T-cell (primary cell): ENCODE measurements around the gene RCN2. TPM values are rescaled to one million over a fixed set of nuclear protein-coding genes. Genes with fewer than 3 reads are reported as not detected.
A peak's percentile ranks its signal among the peaks of the same experiment; 100 is the strongest.

Source experiments
- ATAC-seq, 4 experiments: fragments of 200-7000 bp in 3 of 4; fragments of 150-1000 bp in 1 of 4; cut with Tn5 transposase; replicated peaks in 1 of 4; 1 replicate in 3 of 4; 2 replicates in 1 of 4; pipeline ENCODE4 v1.10.0; 2021; ENCODE audit warnings: moderate library complexity in 3 of 4, mild to moderate bottlenecking in 2 of 4, moderate number of reproducible peaks in 1 of 4
- CTCF ChIA-PET, 2 donors: fragments of 300-600 bp; sonication (Branson Sonifier 250); formaldehyde crosslinking; loops; one replicate each; lab custom pipeline; 2022; ENCODE audit warnings: antibody characterized with exemption in 2 of 2; lab: Charles Lee
- POLR2A ChIA-PET, 2 donors: fragments of 300-600 bp; sonication (Branson Sonifier 250); formaldehyde crosslinking; loops; one replicate each; lab custom pipeline; 2022; ENCODE audit warnings: antibody characterized with exemption in 2 of 2; lab: Charles Lee
- DNase-seq, 35 experiments: peaks; one replicate each; pipeline versions ENCODE4 v3.0.0 to v3.0.0-alpha.2; 2013 to 2023
- H3K27ac ChIP-seq: one replicate; pipeline ENCODE4 v1.5.1; 2013; ENCODE audit warnings: low read length
- H3K27me3 ChIP-seq, 2 experiments: replicated peaks in 1 of 2; 1 replicate in 1 of 2; 2 replicates in 1 of 2; pipeline versions ENCODE4 v1.6.1 to v1.7.0; 2013; ENCODE audit warnings: low read length in 1 of 2, mixed read lengths in 1 of 2; ENCODE audit not compliant: control insufficient read depth in 2 of 2, insufficient read depth in 2 of 2; ENCODE audit errors: extremely low read depth in 1 of 2
- H3K36me3 ChIP-seq, 2 donors: 1 replicate in 1 of 2; 2 replicates in 1 of 2; pipeline versions ENCODE4 v1.6.1 to v1.7.0; 2013; ENCODE audit warnings: low read length in 1 of 2; ENCODE audit not compliant: control insufficient read depth in 2 of 2, insufficient read depth in 1 of 2; ENCODE audit errors: extremely low read depth in 1 of 2
- H3K4me1 ChIP-seq, 2 experiments: 1 replicate in 1 of 2; 2 replicates in 1 of 2; pipeline versions ENCODE4 v1.6.1 to v1.7.0; 2013; ENCODE audit warnings: low read length in 2 of 2, mixed read lengths in 1 of 2; ENCODE audit not compliant: insufficient read depth in 2 of 2, control insufficient read depth in 1 of 2; ENCODE audit errors: extremely low read depth in 1 of 2
- H3K4me3 ChIP-seq, 2 donors: 1 replicate in 1 of 2; 2 replicates in 1 of 2; pipeline versions ENCODE4 v1.5.1 to v1.7.0; 2013; ENCODE audit warnings: mild to moderate bottlenecking in 2 of 2, low read length in 1 of 2, moderate library complexity in 1 of 2; ENCODE audit not compliant: control insufficient read depth in 1 of 2; ENCODE audit errors: extremely low read depth in 1 of 2
- H3K9me3 ChIP-seq: 2 replicates; pipeline ENCODE4 v1.7.0; 2013
- H3K27ac Mint-ChIP-seq, 2 donors: one replicate each; pipeline ENCODE4 v1.8.0; 2020 to 2021; ENCODE audit warnings: mild to moderate bottlenecking in 2 of 2, mixed read lengths in 2 of 2
- H3K27me3 Mint-ChIP-seq, 2 donors: one replicate each; pipeline ENCODE4 v1.8.0; 2021 to 2022; ENCODE audit warnings: mixed read lengths in 2 of 2
- H3K36me3 Mint-ChIP-seq: one replicate; pipeline ENCODE4 v1.8.0; 2021; ENCODE audit warnings: mixed read lengths
- H3K4me1 Mint-ChIP-seq, 3 donors: one replicate each; pipeline ENCODE4 v1.8.0; 2020 to 2022; ENCODE audit warnings: mixed read lengths in 3 of 3, mild to moderate bottlenecking in 1 of 3
- H3K4me3 Mint-ChIP-seq, 3 donors: one replicate each; pipeline ENCODE4 v1.8.0; 2020 to 2022; ENCODE audit warnings: mild to moderate bottlenecking in 3 of 3, mixed read lengths in 3 of 3, moderate library complexity in 3 of 3
- H3K9me3 Mint-ChIP-seq, 3 donors: one replicate each; pipeline ENCODE4 v1.8.0; 2020 to 2022; ENCODE audit warnings: mixed read lengths in 3 of 3
- WGBS: methylation state at CpG from one replicate; pipeline ENCODE4 v1.1.5; 2013; ENCODE audit warnings: missing lambda C conversion rate; ENCODE audit not compliant: insufficient coverage; 5-methylcytosine and 5-hydroxymethylcytosine counted together
- total RNA-seq, 35 experiments: library from RNA in 6 of 35; stranded (reverse) in 6 of 35; fragments of 120-200 nt in 1 of 35; gene quantifications; one replicate each; pipeline versions ENCODE4 v1.2.1 to v1.2.4 and lab custom pipeline; 2013 to 2026

The RCN2 gene
- total RNA-seq, 5 donors from 2014 or later (not counting 1 experiment from before 2014, with no cell fraction given), result 20.5 to 26.7 (median 23.7) TPM

DNA sequence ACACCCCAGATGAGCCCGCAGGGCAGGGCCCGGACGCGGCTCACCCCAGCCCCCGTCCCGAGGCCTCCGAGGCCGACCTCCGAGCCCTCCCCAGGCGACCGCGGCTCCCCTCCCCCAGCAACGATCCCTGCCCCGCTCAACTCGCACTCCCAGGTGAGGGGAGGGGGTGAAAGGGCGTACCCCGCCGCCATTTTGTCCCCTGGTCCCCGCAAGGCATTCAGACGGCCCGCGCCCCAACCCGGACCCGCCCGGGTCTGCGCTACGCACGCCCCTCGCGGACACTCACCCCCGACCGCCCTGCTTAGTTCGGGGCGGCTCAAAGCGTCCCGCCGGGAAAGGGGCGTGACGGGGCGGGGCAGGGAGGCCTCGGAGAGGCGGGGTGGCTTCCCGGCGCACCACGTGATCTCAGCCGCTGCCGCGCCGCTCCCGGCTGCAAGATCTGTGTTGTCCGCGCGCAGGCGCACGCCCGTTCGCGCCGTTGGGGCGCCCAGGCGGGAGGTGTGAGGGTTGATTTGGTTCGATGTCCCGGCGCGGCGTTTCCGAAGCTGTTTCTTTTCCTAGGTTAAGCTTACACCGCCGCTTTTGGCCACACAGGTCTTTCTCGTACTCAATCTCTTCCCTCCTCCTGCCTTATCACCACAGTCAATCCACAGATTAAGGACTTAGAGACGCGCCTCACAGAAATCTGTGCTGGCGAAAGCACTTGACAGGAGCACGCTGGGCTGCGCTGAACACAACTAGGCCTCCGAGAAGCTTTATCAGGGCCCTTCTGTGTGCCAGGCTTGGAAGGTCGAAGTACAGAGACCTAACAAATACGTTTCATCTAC lies 26.3 kb upstream of the RCN2 start, which contains the start of gene SCAPER:
TSS of gene SCAPER (minus strand) at position 328 of the 827 bp plus-strand sequence. CDS start 21,523 bp downstream, outside the sequence.
- no peaks in the 10 kb centered on the region for H3K9me3 ChIP-seq
- 1% methylated on average over 52 of the region's 78 CpGs for WGBS
- peak within 1 kb of the TSS; percentile 77 for H3K27ac ChIP-seq
- ChIA-PET POLR2A (no interaction called here), CTCF (interaction anchor here in 1 of 2 donors (1.4 kb wide), 1 partner anchor 30 kb away, joined by 3 read pairs; no protein-coding TSS in a partner anchor)
- Mint-ChIP-seq H3K9me3 (no peaks in the 10 kb centered on the region), H3K27me3 (no peaks in the 10 kb centered on the region), H3K36me3 (peaks cover 4% of the 10 kb centered on the region), H3K27ac (peak within 1 kb of the TSS; percentile 88 to 96), H3K4me1 (peaks cover 33 to 41% (median 37%) of the 10 kb centered on the region in 3 donors), H3K4me3 (peak within 1 kb of the TSS; percentile 90 to 93 (median 91))
- ATAC-seq, result peak; percentile 92 to 94 (median 92)
- no peaks in the 10 kb centered on the region for H3K27me3 ChIP-seq
- no peaks in the 10 kb centered on the region for H3K36me3 ChIP-seq
- peak; percentile 81 to 93 (median 87) for DNase-seq
- peak within 1 kb of the TSS; percentile 93 to 94 for H3K4me3 ChIP-seq
- peaks cover 15 to 18% of the 10 kb centered on the region in 2 experiments for H3K4me1 ChIP-seq

DNA sequence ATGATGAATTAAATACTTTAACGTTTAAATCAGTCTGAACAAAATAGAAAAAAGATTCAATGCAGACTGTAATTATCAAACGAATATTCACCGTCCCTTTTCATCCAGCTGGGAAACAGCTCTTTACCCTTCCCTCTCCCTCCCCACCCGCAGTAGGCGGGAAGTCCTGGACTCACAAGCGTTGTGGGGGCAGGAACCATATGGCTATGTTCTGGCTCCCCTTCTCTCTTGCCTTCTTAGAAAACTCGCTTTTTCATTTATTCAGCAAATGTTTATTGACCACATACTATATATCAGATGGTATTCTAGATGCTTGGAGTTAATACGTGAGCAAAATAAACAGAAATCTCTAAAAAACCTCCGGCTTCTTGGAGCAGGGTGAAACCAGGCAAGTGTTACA lies 25.7 kb upstream of the RCN2 start:
- Mint-ChIP-seq H3K9me3 (no peaks in the 10 kb centered on the region), H3K27ac (peak overlapping the region; percentile 86 to 96), H3K4me1 (peaks cover 29 to 38% (median 37%) of the 10 kb centered on the region in 3 donors), H3K36me3 (peaks cover 4% of the 10 kb centered on the region), H3K4me3 (peak overlapping the region; percentile 90 to 93 (median 91)), H3K27me3 (no peaks in the 10 kb centered on the region)
- DNase-seq (no peak), ATAC-seq (no peak)
- H3K4me3 ChIP-seq, result peak overlapping the region; percentile 60 to 93
- H3K9me3 ChIP-seq, result no peaks in the 10 kb centered on the region
- CTCF ChIA-PET, result interaction anchor here in 1 of 2 donors (1.4 kb wide), 1 partner anchor 29 kb away, joined by 3 read pairs; no protein-coding TSS in a partner anchor
- POLR2A ChIA-PET, result no interaction called here
- H3K4me1 ChIP-seq, result peaks cover 15 to 18% of the 10 kb centered on the region in 2 experiments
- H3K27me3 ChIP-seq, result no peaks in the 10 kb centered on the region
- 100% methylated on average over 1 of the region's 9 CpGs for WGBS
- H3K27ac ChIP-seq, result peak overlapping the region; percentile 76
- no peaks in the 10 kb centered on the region for H3K36me3 ChIP-seq

DNA sequence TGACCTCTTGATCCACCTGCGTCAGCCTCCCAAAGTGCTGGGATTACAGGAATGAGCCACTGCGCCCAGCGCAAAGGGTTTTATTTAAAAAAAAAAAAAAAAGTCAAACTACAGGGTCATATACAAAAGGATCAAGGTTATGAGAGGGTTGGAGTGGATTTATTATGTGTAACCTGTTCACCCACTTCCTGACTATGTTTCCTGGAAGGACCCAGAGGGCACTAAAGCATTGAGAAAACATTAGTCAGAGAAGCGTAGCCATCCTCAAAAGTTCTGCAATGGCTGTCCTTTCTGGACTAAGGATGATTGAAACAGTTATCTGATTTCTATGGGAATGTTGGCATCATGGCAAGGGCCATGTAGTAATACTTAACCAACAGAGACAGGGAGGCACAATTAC lies 19.1 kb upstream of the RCN2 start:
- ChIA-PET POLR2A (interaction anchor here in 1 of 2 donors (0.6 kb wide), 1 partner anchor 536 kb away, joined by 4 read pairs; no protein-coding TSS in a partner anchor), CTCF (no interaction called here)
- Histone ChIP-seq H3K9me3 (no peaks in the 10 kb centered on the region), H3K4me3 (no peak overlapping the region), H3K4me1 (no peaks in the 10 kb centered on the region), H3K36me3 (no peaks in the 10 kb centered on the region), H3K27ac (no peak overlapping the region), H3K27me3 (peaks cover 0 to 10% of the 10 kb centered on the region in 2 experiments)
- WGBS, result no CpG with 5 or more reads among the region's 4 CpGs
- peaks cover 0 to 2% of the 10 kb centered on the region in 2 donors for H3K27me3 Mint-ChIP-seq
- DNase-seq (no peak), ATAC-seq (no peak)
- peaks cover 0 to 3% (median 0%) of the 10 kb centered on the region in 3 donors for H3K4me1 Mint-ChIP-seq
- H3K27ac Mint-ChIP-seq, result no peak overlapping the region
- no peaks in the 10 kb centered on the region for H3K9me3 Mint-ChIP-seq
- no peak overlapping the region for H3K4me3 Mint-ChIP-seq
- no peaks in the 10 kb centered on the region for H3K36me3 Mint-ChIP-seq

DNA sequence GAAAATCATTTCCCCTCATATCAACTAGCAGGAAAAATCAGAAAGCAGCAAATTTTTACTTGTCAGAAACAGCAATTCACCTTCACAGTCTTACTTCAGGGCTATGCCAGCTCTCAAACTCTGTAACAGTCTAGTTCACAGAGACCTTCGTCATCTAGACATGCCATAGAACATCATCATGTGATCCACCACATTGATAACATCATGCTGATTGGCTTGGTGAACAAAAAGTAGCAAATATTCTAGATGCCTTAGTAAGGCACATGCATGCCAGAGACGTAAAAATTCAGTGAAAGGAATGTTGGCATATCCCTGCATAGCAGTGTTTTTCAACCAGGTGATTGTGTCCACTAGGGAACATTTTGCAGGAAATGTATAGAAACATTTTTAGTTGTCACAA lies 17.8 kb upstream of the RCN2 start:
- 83% methylated on average over 1 of the region's 2 CpGs for WGBS

DNA sequence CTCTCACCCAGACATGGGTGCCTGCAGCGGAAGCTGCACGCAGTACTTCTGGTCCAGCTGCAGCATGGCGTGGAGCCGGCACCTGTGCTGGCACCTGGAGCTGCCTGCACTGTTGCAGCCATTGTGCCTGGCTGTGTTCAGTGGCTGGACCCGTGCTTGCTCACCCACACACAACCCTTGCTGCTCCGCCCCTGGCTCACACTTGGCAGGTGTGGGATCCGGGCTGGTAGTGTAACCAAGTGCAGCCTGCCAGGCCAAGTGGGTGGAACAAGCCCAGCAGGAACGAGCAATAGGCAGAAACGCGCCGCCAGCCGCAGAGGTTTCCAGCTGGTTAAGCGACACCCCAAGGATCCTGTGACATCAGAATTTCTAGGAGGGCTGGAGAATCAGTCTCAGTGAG lies 15.2 kb upstream of the RCN2 start:
- no peaks in the 10 kb centered on the region for H3K9me3 Mint-ChIP-seq
- ChIA-PET POLR2A (no interaction called here), CTCF (no interaction called here)
- no peaks in the 10 kb centered on the region for H3K36me3 ChIP-seq
- no peaks in the 10 kb centered on the region for H3K4me1 ChIP-seq
- H3K4me1 Mint-ChIP-seq, result no peaks in the 10 kb centered on the region
- no peak overlapping the region for H3K27ac Mint-ChIP-seq
- H3K27ac ChIP-seq, result no peak overlapping the region
- H3K36me3 Mint-ChIP-seq, result no peaks in the 10 kb centered on the region
- no peak for ATAC-seq
- WGBS, result 97% methylated on average over 13 of the region's 13 CpGs
- no peak overlapping the region for H3K4me3 ChIP-seq
- H3K27me3 Mint-ChIP-seq, result peaks cover 7 to 11% of the 10 kb centered on the region in 2 donors
- H3K4me3 Mint-ChIP-seq, result no peak overlapping the region
- no peaks in the 10 kb centered on the region for H3K9me3 ChIP-seq
- no peak for DNase-seq
- H3K27me3 ChIP-seq, result peaks cover 0 to 10% of the 10 kb centered on the region in 2 experiments

More for the DNA sequence above, 17.8 kb upstream of the RCN2 start:
- Histone ChIP-seq H3K36me3 (no peaks in the 10 kb centered on the region), H3K27me3 (peaks cover 0 to 10% of the 10 kb centered on the region in 2 experiments), H3K4me1 (no peaks in the 10 kb centered on the region), H3K4me3 (no peak overlapping the region), H3K9me3 (no peaks in the 10 kb centered on the region), H3K27ac (no peak overlapping the region)
- CTCF ChIA-PET, result interaction anchor here in 1 of 2 donors (0.6 kb wide), 1 partner anchor 41 kb away, joined by 3 read pairs; no protein-coding TSS in a partner anchor
- H3K27me3 Mint-ChIP-seq, result peaks cover 2 to 4% of the 10 kb centered on the region in 2 donors
- no peak overlapping the region for H3K27ac Mint-ChIP-seq
- no peaks in the 10 kb centered on the region for H3K36me3 Mint-ChIP-seq
- no peak overlapping the region for H3K4me3 Mint-ChIP-seq
- DNase-seq, result no peak
- POLR2A ChIA-PET, result no interaction called here
- no peak for ATAC-seq
- H3K4me1 Mint-ChIP-seq, result no peaks in the 10 kb centered on the region
- no peaks in the 10 kb centered on the region for H3K9me3 Mint-ChIP-seq

DNA sequence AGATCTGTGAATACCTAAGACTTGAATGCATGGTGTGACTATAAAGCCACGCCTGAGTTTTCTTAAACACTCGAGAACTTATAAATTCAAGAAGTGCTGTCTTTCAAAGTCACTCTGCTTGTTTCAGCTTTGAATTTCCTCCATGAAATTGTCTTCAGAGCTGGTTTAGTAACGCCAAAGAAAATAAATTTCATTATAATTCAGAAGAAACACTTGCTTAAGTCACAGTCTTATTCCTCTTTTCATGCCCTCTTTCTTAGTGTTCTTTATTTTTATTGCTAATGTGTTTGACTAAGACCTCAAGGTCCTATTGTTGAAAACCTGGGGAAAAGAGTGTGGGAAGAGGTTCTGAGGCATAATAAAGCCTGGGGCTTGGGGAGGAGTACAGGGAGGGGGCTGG lies 3.3 kb upstream of the RCN2 start:
- Histone ChIP-seq H3K4me1 (peaks cover 11 to 14% of the 10 kb centered on the region in 2 experiments), H3K4me3 (no peak overlapping the region), H3K27me3 (peaks cover 0 to 3% of the 10 kb centered on the region in 2 experiments), H3K36me3 (no peaks in the 10 kb centered on the region), H3K9me3 (no peaks in the 10 kb centered on the region), H3K27ac (no peak overlapping the region)
- 100% methylated on average over 2 of the region's 3 CpGs for WGBS
- peaks cover 19 to 24% (median 23%) of the 10 kb centered on the region in 3 donors for H3K4me1 Mint-ChIP-seq
- no peak overlapping the region for H3K27ac Mint-ChIP-seq
- no peak overlapping the region for H3K4me3 Mint-ChIP-seq
- H3K36me3 Mint-ChIP-seq, result peaks cover 3% of the 10 kb centered on the region
- POLR2A ChIA-PET, result interaction anchor here in 1 of 2 donors (0.6 kb wide), 1 partner anchor 158 kb away, joined by 3 read pairs; no protein-coding TSS in a partner anchor
- ATAC-seq (no peak), DNase-seq (no peak)
- CTCF ChIA-PET, result no interaction called here
- H3K27me3 Mint-ChIP-seq, result peaks cover 8 to 9% of the 10 kb centered on the region in 2 donors
- H3K9me3 Mint-ChIP-seq, result no peaks in the 10 kb centered on the region
